HG02571 (cell line): Measurements from ENCODE around the gene CPLANE2.
"Not testable (repeated sequence)": the region's sequence is repeated elsewhere in the genome, so short reads cannot be mapped to it uniquely, and the experiment has no call there.

Source experiments
- ATAC-seq: cut with Tn5 transposase; IDR thresholded peaks from one replicate; pipeline ENCODE4 v1.9.1; 2021; ENCODE audit warnings: mild to moderate bottlenecking, moderate library complexity; ENCODE audit not compliant: unreplicated experiment

The CPLANE2 gene

GRCh38 chr1:16236511-16237342 lies at the start of gene CPLANE2:
Gene CPLANE2, minus strand, starts transcription at chr1:16237183. Its CDS starts 441 bp downstream, at chr1:16236742.
- peak; percentile 68 for ATAC-seq

GRCh38 chr1:16286122-16286521 lies 49.1 kb upstream of the CPLANE2 start:
- no peak for ATAC-seq

- no peak for ATAC-seq
These were observed 44.8 kb upstream of the CPLANE2 start for GRCh38 chr1:16281765-16282164.

- ATAC-seq, result no peak
These were observed 42.2 kb upstream of the CPLANE2 start for GRCh38 chr1:16279186-16279585.

- ATAC-seq, result no peak
These were observed 39.5 kb upstream of the CPLANE2 start for GRCh38 chr1:16276302-16277030.

GRCh38 chr1:16275591-16275990 lies 38.6 kb upstream of the CPLANE2 start:
- ATAC-seq, result no peak

- ATAC-seq, result no peak
These were observed 30.8 kb upstream of the CPLANE2 start for GRCh38 chr1:16267690-16268180.

GRCh38 chr1:16266411-16267118 lies 29.6 kb upstream of the CPLANE2 start:
- no peak for ATAC-seq

- no peak for ATAC-seq
These were observed 25.1 kb upstream of the CPLANE2 start for GRCh38 chr1:16262067-16262466.

GRCh38 chr1:16260814-16261213 lies 23.8 kb upstream of the CPLANE2 start:
- no peak for ATAC-seq

- no peak for ATAC-seq
These were observed 21.7 kb upstream of the CPLANE2 start for GRCh38 chr1:16258591-16259135.

GRCh38 chr1:16257968-16258367 lies 21.0 kb upstream of the CPLANE2 start:
- no peak for ATAC-seq

- ATAC-seq, result not testable (repeated sequence)
These were observed 20.6 kb upstream of the CPLANE2 start for GRCh38 chr1:16257556-16257955.

- ATAC-seq, result no peak
These were observed 19.5 kb upstream of the CPLANE2 start for GRCh38 chr1:16256478-16256877.

GRCh38 chr1:16254263-16254928 lies 17.4 kb upstream of the CPLANE2 start:
- ATAC-seq, result no peak

GRCh38 chr1:16253332-16253922 lies 16.4 kb upstream of the CPLANE2 start:
- no peak for ATAC-seq

GRCh38 chr1:16252912-16253311 lies 15.9 kb upstream of the CPLANE2 start:
- ATAC-seq, result no peak

- ATAC-seq, result no peak
These were observed 14.4 kb upstream of the CPLANE2 start for GRCh38 chr1:16251381-16251780.

- no peak for ATAC-seq
These were observed 13.7 kb upstream of the CPLANE2 start for GRCh38 chr1:16250524-16251251.
